ENCODE results near the gene COX15.

COX15 gene

DNA sequence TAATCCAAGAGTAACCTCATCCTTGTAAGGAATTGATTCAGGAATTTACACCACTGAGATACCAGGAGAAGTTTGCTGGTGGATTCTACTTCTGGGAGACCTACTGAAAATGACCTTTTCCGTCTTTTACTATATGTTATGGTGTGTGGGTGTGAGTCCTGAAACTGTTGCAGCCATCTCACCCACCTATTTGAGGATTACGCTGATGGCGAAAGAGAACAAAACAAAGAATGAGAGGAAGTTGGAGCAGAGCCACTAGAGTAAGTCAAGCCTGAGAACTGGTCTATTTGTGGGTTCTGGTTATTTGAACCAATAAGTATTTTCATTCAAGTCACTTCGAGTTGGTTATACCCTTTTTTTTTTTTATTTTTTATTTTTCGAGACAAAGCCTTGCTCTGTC lies 37.8 kb upstream of the COX15 start:
- H3K27me3 ChIP-seq (ENCODE audit: insufficient read depth, low read depth, severe bottlenecking), result no peaks in the 10 kb centered on the region
- no peak overlapping the region for H3K27ac ChIP-seq
- no peak for DNase-seq

DNA sequence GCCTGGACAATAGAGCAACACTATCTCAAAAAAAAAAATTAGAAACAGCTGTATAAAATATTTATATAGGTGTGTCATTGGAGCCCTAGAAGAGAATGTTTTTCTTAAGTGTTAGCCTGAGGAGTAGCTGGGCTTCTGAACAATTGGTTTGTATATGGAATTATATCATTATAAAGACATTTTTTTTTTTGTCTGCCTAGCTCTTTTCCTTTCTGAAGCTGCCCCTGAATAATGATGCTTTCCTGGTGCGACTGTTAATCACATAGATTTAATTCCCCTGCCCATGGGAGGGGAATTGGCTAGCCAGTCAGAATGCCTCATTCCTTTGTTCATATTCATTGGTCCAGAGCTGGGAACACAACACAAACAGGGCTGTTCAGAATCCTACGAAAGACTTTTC lies 36.6 kb upstream of the COX15 start:
- no peaks in the 10 kb centered on the region for H3K9me3 ChIP-seq (ENCODE audit: severe bottlenecking)
- H3K36me3 ChIP-seq, result no peaks in the 10 kb centered on the region
- H3K27me3 ChIP-seq (ENCODE audit: insufficient read depth, low read depth, severe bottlenecking), result no peaks in the 10 kb centered on the region
- no peak overlapping the region for H3K4me3 ChIP-seq (ENCODE audit: low read depth, low read length)
- no peak for DNase-seq
- TF ChIP-seq, protein P1, sequence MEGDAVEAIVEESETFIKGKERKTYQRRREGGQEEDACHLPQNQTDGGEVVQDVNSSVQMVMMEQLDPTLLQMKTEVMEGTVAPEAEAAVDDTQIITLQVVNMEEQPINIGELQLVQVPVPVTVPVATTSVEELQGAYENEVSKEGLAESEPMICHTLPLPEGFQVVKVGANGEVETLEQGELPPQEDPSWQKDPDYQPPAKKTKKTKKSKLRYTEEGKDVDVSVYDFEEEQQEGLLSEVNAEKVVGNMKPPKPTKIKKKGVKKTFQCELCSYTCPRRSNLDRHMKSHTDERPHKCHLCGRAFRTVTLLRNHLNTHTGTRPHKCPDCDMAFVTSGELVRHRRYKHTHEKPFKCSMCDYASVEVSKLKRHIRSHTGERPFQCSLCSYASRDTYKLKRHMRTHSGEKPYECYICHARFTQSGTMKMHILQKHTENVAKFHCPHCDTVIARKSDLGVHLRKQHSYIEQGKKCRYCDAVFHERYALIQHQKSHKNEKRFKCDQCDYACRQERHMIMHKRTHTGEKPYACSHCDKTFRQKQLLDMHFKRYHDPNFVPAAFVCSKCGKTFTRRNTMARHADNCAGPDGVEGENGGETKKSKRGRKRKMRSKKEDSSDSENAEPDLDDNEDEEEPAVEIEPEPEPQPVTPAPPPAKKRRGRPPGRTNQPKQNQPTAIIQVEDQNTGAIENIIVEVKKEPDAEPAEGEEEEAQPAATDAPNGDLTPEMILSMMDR (IDR thresholded peaks at IDR 0.05; ENCODE audit: low read depth, low read length), result no peak
- no peak overlapping the region for H3K27ac ChIP-seq

More for the DNA sequence above, 37.8 kb upstream of the COX15 start:
- Histone ChIP-seq H3K9me3 (ENCODE audit: severe bottlenecking) (no peaks in the 10 kb centered on the region), H3K4me3 (ENCODE audit: low read depth, low read length) (no peak overlapping the region), H3K36me3 (no peaks in the 10 kb centered on the region)
- TF ChIP-seq, protein P1 (IDR thresholded peaks at IDR 0.05; ENCODE audit: low read depth, low read length), result no peak

DNA sequence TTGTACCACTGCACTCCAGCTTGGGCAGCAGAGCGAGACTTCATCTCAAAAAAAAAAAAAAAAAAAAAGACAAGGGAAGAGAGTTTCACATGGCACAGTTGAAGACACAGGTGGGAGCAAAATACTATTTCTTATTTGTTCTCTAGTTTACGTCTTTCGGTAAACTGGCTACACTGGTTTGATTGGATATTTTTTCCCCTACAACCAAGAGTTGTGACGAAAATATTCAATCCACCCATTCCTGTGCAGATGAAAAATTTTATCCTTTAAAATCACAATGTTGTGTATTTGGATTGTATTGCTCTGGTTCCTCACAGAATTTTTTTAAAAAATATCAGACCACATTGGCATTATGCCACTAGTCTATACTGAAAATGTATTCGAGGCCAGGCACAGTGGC lies 36.0 kb upstream of the COX15 start:
- DNase-seq, result no peak
- Histone ChIP-seq H3K27ac (no peak overlapping the region), H3K9me3 (ENCODE audit: severe bottlenecking) (no peaks in the 10 kb centered on the region), H3K27me3 (ENCODE audit: insufficient read depth, low read depth, severe bottlenecking) (no peaks in the 10 kb centered on the region), H3K36me3 (no peaks in the 10 kb centered on the region), H3K4me3 (ENCODE audit: low read depth, low read length) (no peak overlapping the region)
- TF ChIP-seq, protein P1 (IDR thresholded peaks at IDR 0.05; ENCODE audit: low read depth, low read length), result no peak

DNA sequence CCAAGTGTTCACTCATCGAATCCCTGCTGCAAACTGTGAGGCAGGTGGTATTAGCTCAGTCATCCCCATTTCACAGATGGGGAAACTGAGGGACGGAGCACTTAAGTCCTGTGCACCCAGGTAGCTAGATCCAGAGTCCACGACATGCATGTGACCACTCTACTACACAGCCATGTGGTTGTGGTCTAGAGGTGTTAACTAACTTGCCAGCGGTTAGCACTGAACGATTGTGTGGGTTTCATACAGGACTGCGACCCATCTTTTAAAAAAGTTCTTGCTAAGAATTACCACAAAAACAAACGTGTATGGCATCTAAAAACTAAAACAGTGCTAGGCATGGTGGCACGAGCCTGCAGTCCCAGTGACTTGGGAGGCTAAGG lies 34.4 kb upstream of the COX15 start:
- no peaks in the 10 kb centered on the region for H3K27me3 ChIP-seq (ENCODE audit: insufficient read depth, low read depth, severe bottlenecking)
- DNase-seq, result no peak
- H3K27ac ChIP-seq, result no peak overlapping the region
- no peaks in the 10 kb centered on the region for H3K9me3 ChIP-seq (ENCODE audit: severe bottlenecking)
- no peaks in the 10 kb centered on the region for H3K36me3 ChIP-seq
- H3K4me3 ChIP-seq (ENCODE audit: low read depth, low read length), result no peak overlapping the region
- TF ChIP-seq, protein P1 (IDR thresholded peaks at IDR 0.05; ENCODE audit: low read depth, low read length), result no peak

DNA sequence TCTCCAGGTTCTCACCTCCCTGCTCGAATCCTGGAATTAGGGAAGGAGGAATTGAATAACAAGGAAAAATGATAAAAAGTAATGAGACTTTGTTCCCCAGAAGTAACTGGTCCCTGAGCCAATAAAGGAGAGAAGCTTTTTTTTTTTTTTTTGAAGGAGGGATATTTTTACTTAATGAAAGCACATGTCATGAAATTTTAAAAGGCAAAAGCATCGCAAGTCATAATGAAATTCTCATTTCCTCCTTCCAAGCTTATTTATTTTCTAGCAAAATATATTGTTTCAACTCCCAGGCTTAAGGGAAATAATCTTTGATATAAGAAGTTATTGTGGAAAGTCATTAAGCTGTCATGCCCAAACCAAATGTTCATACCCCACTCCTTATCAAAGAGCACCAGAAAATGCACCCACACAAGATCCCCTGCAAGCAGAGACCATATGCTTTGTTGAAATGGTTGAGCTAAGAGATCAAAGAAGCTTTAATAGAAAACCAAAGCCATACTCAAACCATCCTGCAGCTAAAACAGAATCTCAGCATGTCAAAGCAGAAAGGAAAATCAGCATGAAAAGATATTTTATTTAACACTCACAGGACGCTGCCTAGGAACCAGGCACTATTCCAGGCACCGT lies 33.9 kb upstream of the COX15 start:
- Histone ChIP-seq H3K27me3 (ENCODE audit: insufficient read depth, low read depth, severe bottlenecking) (no peaks in the 10 kb centered on the region), H3K36me3 (no peaks in the 10 kb centered on the region), H3K27ac (no peak overlapping the region), H3K9me3 (ENCODE audit: severe bottlenecking) (no peaks in the 10 kb centered on the region), H3K4me3 (ENCODE audit: low read depth, low read length) (no peak overlapping the region)
- DNase-seq, result no peak
- TF ChIP-seq, protein P1 (IDR thresholded peaks at IDR 0.05; ENCODE audit: low read depth, low read length), result no peak

DNA sequence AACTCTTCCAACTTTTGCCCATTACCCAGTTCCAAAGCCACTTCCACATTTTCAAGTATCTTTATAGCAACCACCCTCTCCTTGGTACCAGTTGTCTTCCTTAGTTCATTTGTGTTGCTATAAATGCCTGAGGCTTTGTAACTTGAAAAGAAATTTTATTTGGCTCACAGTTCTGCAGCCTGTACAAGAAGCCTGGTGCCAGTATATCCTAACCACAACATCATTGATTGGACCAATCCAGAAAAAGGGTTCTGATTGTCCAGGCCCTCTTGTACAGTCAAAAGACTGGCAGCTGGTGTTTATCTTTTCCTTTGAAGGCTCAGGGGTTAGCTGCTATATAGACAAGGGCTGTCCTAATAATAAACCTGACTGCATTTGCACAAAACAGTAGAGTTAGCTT lies 29.4 kb upstream of the COX15 start:
- Histone ChIP-seq H3K36me3 (peaks cover 26% of the 10 kb centered on the region), H3K27ac (no peak overlapping the region), H3K9me3 (ENCODE audit: severe bottlenecking) (no peaks in the 10 kb centered on the region), H3K4me3 (ENCODE audit: low read depth, low read length) (no peak overlapping the region), H3K27me3 (ENCODE audit: insufficient read depth, low read depth, severe bottlenecking) (no peaks in the 10 kb centered on the region)
- TF ChIP-seq, protein P1 (IDR thresholded peaks at IDR 0.05; ENCODE audit: low read depth, low read length), result no peak
- no peak for DNase-seq
